Measurements from ENCODE around the gene ANO8.
A peak's percentile ranks its signal among the peaks of the same experiment; 100 is the strongest.
"Not testable (repeated sequence)": the region's sequence is repeated elsewhere in the genome, so short reads cannot be mapped to it uniquely, and the experiment has no call there.

Gene ANO8

DNA sequence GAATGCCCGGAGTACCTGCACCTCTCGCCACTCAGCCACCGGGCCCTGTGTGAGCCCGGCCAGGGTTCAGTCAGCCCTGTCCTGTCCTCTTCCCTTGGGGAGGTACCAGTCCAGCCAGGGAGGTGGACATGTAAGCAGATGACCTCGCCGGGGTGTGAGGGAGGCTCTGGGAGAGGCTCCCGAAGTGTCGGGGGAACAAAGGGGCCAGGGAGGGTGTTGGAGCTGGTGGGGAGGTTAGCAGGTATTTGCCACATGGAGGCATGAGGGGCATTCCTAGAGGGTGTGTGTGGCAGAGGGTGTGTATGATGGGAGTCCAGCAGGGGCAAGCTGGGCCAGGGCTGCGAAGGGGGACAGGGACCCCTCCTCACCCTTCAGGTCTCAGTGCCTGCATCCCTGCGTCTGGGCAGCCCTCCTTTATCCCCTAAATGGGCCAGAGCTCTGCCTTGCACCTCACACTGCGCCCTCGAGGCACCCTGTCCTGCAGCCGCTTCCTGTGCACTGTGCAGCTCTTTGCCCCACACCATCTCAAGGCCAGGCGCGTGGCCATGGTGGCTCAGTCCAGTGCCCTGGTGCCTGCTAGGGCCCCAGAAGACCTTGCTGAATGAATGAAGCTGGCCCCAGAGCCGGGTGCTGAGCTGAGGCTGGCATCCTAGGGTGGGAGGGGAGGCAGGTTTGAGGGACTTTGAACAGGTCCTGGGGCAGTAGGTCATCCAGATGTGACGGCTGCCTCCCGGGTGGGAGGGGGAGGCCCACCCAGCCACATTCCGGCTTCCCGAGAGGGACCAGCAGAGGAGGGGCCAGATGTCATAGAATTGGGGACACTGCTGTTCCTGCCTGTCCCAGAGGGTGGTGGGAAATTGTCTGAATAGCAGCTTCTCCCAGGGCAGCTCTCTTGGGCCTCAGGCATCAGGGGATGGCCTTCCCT is 22.2 kb downstream of the ANO8 start:
- no peak for DNase-seq (ENCODE audit: low read depth, low spot score)

- DNase-seq (ENCODE audit: low read depth, low spot score): peak; percentile 86
Observed at GRCh38 chr19:17311455-17312188, 23.0 kb downstream of the ANO8 start.

GRCh38 chr19:17309965-17310461 is 24.6 kb downstream of the ANO8 start:
- no peak for DNase-seq (ENCODE audit: low read depth, low spot score)

DNA sequence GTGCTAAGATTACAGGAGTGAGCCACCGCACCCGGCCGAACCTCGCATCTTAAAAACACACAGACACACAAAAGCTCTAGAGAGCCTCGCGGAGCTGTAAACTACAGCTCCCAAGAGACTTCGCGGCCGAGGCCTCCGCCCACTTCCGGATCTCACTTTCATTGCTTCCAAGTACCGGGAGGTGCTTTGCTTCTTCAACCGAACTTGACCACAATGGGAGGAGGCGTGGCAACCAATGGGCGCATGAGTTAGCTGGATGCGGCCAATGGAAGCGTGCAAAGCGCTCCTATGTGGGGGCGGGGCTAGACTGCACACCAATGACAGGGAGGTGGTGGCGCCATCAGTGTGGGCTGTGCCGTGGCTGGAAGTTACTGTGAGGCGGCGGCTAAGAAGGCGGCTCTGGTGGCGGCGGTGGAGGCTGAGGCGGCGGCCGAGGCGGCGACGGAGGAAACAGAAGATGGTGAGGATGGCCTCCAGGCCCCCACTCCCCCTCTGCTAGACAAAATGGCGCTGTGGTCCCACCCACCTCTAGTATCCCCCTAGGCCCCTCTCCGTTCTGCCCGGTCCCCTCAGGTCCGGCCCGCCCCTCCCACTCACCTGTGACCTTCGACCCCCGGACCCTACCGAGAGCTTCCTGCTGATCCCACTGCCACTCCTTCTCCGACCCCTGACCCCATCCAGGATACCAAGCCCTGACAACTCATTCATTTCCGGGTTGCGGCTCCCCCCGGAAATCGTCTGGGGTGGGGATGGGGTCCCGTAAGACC is 25.3 kb downstream of the ANO8 start, which contains the start of gene DDA1:
Gene DDA1 (plus strand): TSS at position 366 of the 767 bp plus-strand sequence. CDS start 92 bp downstream, at position 458.
- DNase-seq (ENCODE audit: low read depth, low spot score): peak; percentile 99

DNA sequence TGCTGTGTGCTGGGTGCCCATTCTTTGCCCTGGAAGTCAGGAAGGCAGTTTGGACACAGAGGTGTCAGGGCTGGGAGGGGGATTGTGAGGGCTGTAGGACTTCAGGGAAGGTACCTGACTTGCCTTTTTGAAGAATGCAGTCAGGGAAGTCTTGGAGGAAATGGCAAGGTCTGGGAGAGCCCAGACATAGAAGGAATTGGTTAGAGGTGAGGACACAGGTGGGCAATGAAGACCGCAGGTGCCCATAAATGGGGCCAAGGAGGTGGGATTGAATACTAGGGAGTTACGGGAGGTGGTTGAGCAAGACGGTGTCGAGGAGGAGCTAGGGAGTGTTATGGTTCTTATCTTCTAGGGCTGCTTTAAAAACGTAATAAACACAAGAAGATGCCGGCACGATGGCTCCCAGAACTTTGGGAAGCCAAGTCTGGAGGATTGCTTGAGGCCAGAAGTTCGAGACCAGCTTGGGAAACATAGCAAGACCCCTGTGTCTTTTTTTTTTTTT is 26.7 kb downstream of the ANO8 start:
- DNase-seq (ENCODE audit: low read depth, low spot score): no peak

- no peak for DNase-seq (ENCODE audit: low read depth, low spot score)
Observed at GRCh38 chr19:17306285-17306714, 28.4 kb downstream of the ANO8 start.

DNA sequence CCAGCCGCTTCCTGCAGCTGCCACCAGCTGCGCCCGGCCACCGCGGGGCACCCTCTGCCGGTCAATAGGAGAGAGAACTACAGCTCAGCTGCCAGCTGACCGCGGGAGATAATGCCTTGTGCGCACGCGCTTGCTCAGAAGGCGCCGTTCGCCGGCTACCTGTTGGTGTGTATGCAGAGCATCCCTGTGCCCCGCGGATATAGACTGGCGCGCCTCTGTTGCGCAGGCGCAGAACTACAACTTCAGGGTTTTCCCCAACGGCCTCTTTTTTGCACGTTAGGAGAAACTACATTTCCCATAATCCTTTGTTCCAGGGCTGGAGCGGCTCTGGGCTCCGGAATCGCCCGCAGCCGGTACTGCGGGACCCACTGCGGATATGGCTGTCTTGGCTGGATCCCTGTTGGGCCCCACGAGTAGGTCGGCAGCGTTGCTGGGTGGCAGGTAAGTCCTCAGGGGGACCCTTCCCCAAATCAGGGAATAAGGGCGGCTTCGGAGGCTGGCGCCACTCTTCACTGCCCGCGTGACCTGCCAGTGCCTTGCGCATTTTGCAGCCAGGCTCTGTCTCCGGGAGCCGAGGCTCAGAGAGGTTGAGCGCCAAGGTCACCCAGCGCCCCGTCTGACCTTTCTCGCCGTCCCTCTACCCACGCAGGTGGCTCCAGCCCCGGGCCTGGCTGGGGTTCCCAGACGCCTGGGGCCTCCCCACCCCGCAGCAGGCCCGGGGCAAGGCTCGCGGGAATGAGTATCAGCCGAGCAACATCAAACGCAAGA is 29.0 kb downstream of the ANO8 start, which contains the start of gene MRPL34:
Gene MRPL34 (plus strand): TSS at position 356 of the 768 bp plus-strand sequence. CDS start 21 bp downstream, at position 377.
- DNase-seq (ENCODE audit: low read depth, low spot score): peak; percentile 100

GRCh38 chr19:17305216-17305516 is 29.5 kb downstream of the ANO8 start:
- DNase-seq (ENCODE audit: low read depth, low spot score): no peak

DNA sequence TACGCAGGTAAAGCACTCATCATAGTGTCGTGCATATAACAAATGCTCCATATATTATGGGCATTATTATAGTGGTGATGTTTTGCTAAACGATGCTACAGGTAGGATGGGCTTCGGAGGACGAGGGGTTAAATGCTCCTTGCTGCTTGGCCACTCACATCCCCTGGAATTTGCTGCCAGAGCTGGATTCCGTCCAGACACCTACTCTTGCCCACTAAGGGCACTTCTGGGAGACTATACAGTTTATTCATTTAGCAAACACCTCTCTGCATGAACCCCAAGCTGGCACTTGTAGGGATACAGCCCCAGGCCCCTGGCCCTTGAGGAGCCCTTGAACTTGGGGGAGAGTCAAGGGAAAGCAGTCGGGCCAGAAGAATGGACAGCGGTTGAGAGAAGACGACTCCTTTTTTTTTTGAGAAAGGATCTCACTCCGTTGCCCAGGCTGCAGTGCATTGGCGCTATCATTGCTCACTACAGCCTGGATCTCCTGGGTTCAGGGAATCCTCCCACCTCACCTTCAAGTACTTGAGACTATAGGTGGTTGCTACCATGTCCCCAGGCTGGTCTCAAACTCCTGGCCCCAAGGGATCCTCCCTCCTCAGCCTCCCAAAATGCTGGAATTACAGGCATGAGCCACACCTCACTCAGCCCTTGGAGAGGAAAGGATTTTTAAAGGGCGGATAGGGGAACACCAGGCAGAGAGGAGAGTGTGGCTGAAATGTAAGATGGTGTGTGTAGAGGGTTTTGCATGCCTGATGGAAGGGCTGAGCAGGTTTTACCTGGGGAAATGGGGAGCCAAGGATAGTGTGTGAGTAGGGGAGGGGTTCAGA is 30.1 kb downstream of the ANO8 start:
- no peak for DNase-seq (ENCODE audit: low read depth, low spot score)

DNA sequence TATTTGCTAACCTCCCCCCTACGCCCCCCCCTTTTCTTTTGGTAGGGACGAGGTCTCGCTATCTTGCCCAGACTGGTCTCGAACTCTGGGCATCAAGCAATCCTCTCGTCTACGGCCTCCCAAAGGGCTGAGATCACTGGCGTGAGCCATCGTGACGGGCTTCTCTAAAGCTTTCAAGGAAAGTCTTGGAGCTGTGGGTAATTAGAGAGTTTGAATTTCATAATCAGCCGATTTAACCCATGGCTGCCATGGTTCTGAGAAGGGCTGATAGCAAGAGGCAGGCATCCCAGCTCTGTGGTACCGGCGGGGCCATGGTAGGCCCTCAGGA is 30.8 kb downstream of the ANO8 start:
- no peak for DNase-seq (ENCODE audit: low read depth, low spot score)

GRCh38 chr19:17303167-17303939 is 31.3 kb downstream of the ANO8 start, which contains the start of gene ABHD8:
Gene ABHD8 (minus strand): TSS chr19:17303425. CDS start chr19:17301616, 1,809 bp downstream.
- peak; percentile 98 for DNase-seq (ENCODE audit: low read depth, low spot score)

- peak; percentile 57 for DNase-seq (ENCODE audit: low read depth, low spot score)
Observed at GRCh38 chr19:17302391-17303166, 32.1 kb downstream of the ANO8 start.

DNA sequence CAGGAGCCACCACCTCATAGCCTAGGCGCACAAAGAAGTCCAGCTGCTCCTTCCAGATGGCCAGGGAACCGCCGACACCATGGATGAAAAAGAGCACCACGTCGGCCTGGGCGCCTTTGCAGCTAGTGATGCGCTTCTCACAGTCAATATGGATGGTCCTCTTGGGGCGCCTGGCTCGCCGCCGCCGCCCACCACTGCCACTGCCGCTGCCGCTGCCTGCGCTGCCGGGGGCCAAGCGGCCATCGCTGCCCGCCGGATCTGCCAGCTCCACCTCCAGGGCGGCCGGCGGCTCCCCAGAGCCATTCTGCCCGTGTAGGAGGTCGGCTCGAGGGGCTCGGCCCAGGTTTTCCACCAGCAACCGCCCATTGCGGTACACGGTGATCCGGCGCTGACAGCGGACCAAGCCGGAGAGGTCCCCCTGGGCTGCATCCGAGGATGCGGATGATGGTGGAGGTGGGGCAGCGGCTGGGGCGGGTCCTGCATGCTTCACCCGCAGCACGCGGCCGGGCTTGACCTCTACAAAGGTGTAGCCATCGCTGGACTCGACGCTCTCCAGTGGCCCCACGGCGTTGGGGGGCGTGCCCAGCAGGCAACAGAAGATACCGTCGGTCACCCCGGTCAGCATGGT is 33.5 kb downstream of the ANO8 start:
- no peak for DNase-seq (ENCODE audit: low read depth, low spot score)

DNA sequence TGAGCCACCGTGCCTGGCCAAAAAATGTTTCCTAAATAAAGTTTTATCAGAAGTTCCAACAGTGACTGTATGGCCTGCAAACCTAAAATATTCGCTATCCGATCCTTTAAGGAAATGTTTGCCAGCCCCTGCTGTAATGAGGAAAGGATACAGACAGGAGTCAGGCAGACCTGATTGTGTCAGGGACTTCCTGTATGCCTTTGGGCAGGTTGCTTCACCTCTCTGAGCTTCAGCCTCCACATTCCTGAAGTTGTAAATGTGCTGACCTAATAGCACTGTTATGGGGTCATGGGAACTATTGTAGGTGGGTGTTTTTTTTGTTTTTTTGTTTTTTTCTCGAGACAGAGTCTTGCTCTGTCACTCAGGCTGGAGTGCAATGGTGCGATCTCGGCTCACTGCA is 37.7 kb downstream of the ANO8 start:
- DNase-seq (ENCODE audit: low read depth, low spot score): peak; percentile 49

GRCh38 chr19:17296273-17296672 is 38.4 kb downstream of the ANO8 start:
- peak; percentile 10 for DNase-seq (ENCODE audit: low read depth, low spot score)

DNA sequence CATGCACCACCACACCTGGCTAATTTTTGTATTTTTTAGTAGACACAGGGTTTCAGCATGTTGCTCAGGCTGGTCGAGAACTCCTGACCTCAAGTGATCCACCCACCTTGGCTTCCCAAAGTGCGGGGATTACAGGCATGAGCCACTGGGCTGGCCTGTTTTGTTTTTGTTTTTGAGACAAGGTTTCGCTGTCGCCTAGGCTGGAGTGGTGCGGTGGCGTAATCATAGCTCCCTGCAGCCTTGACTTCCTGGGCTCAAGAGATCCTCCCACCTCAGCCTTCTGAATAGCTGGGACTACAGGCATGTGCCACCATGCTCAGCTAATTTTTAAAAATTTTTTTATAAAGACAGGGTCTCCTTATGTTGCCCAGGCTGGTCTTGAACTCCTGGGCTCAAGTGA is 39.1 kb downstream of the ANO8 start:
- DNase-seq (ENCODE audit: low read depth, low spot score): not testable (repeated sequence)

GRCh38 chr19:17294051-17294891 is 40.4 kb downstream of the ANO8 start:
- peak; percentile 94 for DNase-seq (ENCODE audit: low read depth, low spot score)
